Right lobe of liver (tissue), 6 donors: ENCODE measurements around the gene SPNS2. TPM values are rescaled to one million over a fixed set of nuclear protein-coding genes. Genes with fewer than 3 reads are reported as not detected.
A peak's percentile ranks its signal among the peaks of the same experiment; 100 is the strongest.

Experiments
- ATAC-seq, 4 donors: fragments of 200-7000 bp; cut with Tn5 transposase; one replicate each; pipeline ENCODE4 v1.9.1; 2020; ENCODE audit warnings: mild to moderate bottlenecking in 4 of 4, moderate library complexity in 4 of 4
- DNase-seq, 3 donors: peaks; one replicate each; pipeline ENCODE4 v3.0.0-alpha.2; 2020
- H3K27ac ChIP-seq, 3 donors: fragments of 200-600 bp; one replicate each; pipeline ENCODE4 v1.8.0; 2022
- H3K27me3 ChIP-seq, 2 donors: fragments of 200-600 bp; one replicate each; pipeline ENCODE4 v1.8.0; 2022
- H3K36me3 ChIP-seq, 4 donors: fragments of 200-600 bp; sonication (generic) in 1 of 4; one replicate each; pipeline versions ENCODE4 v1.5.1 to v1.8.0; 2017 to 2022; ENCODE audit warnings: control low read depth in 1 of 4
- H3K4me1 ChIP-seq, 4 donors: fragments of 200-600 bp; sonication (generic) in 1 of 4; one replicate each; pipeline versions ENCODE4 v1.5.1 to v1.8.0; 2017 to 2022; ENCODE audit warnings: control low read depth in 1 of 4
- H3K4me3 ChIP-seq, 3 donors: fragments of 200-600 bp; one replicate each; pipeline ENCODE4 v1.8.0; 2022
- H3K9me3 ChIP-seq, 4 donors: fragments of 200-600 bp; sonication (generic) in 1 of 4; one replicate each; pipeline versions ENCODE4 v1.5.1 to v1.8.0; 2017 to 2022; ENCODE audit warnings: control low read depth in 1 of 4
- POLR2A ChIP-seq: fragments of 450-650 bp; IDR thresholded peaks from one replicate; pipeline ENCODE4 v1.6.1; 2017; ENCODE audit warnings: antibody characterized with exemption, mild to moderate bottlenecking
- WGBS: methylation state at CpG from one replicate; pipeline ENCODE4 v1.1.6; 2018; ENCODE audit warnings: low coverage, low lambda C conversion rate; ENCODE audit not compliant: insufficient coverage; ENCODE audit errors: missing lambda C conversion rate; 5-methylcytosine and 5-hydroxymethylcytosine counted together
- intact Hi-C, 2 donors: fragments of 100-400 bp; cut with DNase I; formaldehyde crosslinking; loops; one replicate each; pipeline versions ENCODE4 v1.11.2 to v1.14.1; 2022
- total RNA-seq, 6 experiments: library from RNA; depleted of rRNA in 2 of 6; stranded (reverse); fragments of >200 nt in 2 of 6; fragmentation: NEBNext Ultra II Directional in 3 of 6; extraction: Animal tissue kit (Norgen Biotek cat#: 25700) in 3 of 6; gene quantifications; one replicate each; pipeline versions ENCODE4 v1.1.0 to v1.2.4, GENCODE V29; 2016 to 2023
- TF ChIP-seq, protein P1 (sequence below), 4 donors: fragments of 200-600 bp in 3 of 4; fragments of 450-650 bp in 1 of 4; IDR thresholded peaks; one replicate each; pipeline versions ENCODE4 v1.5.1 to v1.8.0; 2016 to 2022; ENCODE audit warnings: antibody characterized with exemption in 4 of 4, mild to moderate bottlenecking in 2 of 4
- donor health status: DM: no; HTN: yes; CAD: no.
- donor health status: DM: no; HTN: no; CAD: no.
- donor health status: DM: no; HTN: no; CAD: no.
- donor health status: DM: no; HTN: yes; CAD: no.
- donor health status: DM: no; HTN: yes; CAD: no.

Gene SPNS2
- total RNA-seq, 6 experiments from 2014 or later = 3.0 to 12.4 (median 7.3) TPM

DNA sequence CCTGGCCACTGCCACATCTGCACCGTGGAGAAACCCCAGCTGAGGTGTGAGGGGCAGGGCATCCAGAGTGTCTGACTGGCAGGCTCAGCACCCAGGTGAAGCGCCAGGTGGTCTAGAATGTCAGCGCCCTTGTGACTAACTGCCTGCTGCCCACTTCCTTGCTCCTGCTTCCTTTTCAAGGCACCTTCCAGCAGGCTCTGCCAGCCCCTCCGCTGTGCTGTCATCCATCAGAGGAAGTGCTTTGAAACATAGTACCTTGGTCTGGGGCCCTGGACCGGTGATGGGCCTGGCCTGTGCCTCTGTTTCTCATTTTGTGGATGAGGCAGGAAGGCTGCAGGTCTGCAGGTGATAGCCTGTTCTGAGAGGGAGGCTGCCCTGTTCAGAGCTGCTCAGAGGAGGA, 5.5 kb downstream of the SPNS2 start:
- WGBS = 62% methylated on average over 3 of the region's 5 CpGs
- DNase-seq (no peak), ATAC-seq (no peak)
- Histone ChIP-seq H3K9me3 (no peaks in the 10 kb centered on the region), H3K36me3 (no peaks in the 10 kb centered on the region), H3K4me3 (no peak overlapping the region), H3K4me1 (no peaks in the 10 kb centered on the region), H3K27me3 (no peaks in the 10 kb centered on the region), H3K27ac (no peak overlapping the region)
- intact Hi-C loops = loop anchor here in 1 of 2 donors (10.0 kb wide), 1 partner anchor 79 kb away; no protein-coding TSS in a partner anchor
- no peak for TF ChIP-seq POLR2A

DNA sequence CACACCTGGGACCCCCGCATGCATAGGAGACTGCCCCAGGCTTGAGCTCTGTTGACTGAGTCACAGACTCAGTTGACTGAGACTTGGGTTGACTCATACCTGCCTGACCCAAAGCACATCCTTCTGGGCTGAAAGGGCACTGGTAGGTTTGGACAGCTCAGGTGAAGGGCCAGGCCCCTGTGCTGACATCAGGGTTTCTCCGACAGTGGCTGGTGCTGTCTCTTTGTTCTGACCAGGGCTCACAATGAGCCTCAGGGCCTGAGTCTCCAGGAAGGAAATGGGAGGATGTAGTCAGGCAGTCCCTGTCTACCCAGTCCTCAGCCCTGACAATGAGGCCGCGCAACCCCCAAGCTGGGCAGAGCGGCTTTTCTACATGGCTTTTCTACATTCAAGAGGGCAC, 6.5 kb downstream of the SPNS2 start:
- no peak overlapping the region for H3K27ac ChIP-seq
- no peak for TF ChIP-seq POLR2A
- TF ChIP-seq, protein P1, sequence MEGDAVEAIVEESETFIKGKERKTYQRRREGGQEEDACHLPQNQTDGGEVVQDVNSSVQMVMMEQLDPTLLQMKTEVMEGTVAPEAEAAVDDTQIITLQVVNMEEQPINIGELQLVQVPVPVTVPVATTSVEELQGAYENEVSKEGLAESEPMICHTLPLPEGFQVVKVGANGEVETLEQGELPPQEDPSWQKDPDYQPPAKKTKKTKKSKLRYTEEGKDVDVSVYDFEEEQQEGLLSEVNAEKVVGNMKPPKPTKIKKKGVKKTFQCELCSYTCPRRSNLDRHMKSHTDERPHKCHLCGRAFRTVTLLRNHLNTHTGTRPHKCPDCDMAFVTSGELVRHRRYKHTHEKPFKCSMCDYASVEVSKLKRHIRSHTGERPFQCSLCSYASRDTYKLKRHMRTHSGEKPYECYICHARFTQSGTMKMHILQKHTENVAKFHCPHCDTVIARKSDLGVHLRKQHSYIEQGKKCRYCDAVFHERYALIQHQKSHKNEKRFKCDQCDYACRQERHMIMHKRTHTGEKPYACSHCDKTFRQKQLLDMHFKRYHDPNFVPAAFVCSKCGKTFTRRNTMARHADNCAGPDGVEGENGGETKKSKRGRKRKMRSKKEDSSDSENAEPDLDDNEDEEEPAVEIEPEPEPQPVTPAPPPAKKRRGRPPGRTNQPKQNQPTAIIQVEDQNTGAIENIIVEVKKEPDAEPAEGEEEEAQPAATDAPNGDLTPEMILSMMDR (IDR thresholded peaks at IDR 0.05) = no peak
- DNase-seq (no peak), ATAC-seq (peak; percentile 14 to 34 (median 24))
- 100% methylated on average over 1 of the region's 5 CpGs for WGBS
- no peaks in the 10 kb centered on the region for H3K36me3 ChIP-seq
- H3K4me1 ChIP-seq = no peaks in the 10 kb centered on the region
- no peaks in the 10 kb centered on the region for H3K27me3 ChIP-seq
- no peaks in the 10 kb centered on the region for H3K9me3 ChIP-seq
- no peak overlapping the region for H3K4me3 ChIP-seq
- intact Hi-C loops = loop anchor here in 1 of 2 donors (10.0 kb wide), 1 partner anchor 80 kb away; no protein-coding TSS in a partner anchor

DNA sequence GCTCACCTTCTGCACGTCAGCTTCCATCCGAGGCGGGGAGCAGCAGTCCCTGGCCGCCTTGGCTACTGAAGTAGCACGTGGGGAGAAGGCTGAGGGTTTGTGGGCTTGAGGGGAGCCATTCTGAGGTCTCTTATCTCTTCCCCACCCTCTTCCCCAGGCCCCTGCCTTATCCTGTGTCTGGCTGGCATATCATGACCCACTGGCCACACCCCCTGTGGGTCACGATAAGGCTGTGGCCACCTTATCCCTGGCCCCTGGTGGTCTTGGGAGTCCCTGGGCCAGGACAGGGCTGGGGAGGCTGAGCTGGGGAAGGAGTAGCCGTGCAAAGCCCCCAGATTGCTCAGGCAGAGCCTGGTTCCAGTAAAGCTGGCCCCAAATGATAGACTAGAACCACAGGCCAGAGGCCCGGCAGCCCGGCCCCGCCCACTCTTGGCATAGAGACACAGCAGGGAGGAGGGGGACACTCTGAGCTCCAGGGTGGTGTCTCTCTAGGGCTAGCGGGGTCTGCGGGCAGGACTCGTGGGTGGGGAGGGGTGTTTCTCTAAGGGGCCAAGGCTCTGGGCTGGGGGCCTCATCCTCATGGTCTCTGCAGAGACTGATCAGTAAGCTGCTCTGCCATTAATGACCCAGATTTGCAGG, 7.6 kb downstream of the SPNS2 start:
- WGBS = 53% methylated on average over 2 of the region's 13 CpGs

DNA sequence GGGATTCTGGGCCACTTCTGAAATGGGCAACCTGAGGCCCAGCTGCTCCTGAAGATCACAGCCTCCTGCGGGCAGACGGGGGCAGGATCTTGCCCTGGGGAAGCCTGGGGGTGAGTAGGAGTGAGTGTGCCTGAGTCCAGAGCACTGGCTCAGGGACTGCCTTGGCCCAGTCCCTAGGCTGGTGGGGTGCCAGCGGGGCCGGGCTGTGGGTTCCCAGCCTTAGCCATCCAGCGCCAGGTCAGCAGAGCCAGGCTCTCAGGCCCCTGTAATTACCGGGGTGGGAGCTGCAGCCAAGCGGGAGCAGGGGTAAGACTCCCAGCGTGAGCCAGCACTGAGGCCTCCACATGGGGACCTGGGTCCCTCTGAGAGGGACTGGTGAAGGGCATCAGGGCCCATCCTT, 8.2 kb downstream of the SPNS2 start:
- Histone ChIP-seq H3K4me1 (no peaks in the 10 kb centered on the region), H3K9me3 (no peaks in the 10 kb centered on the region), H3K27me3 (no peaks in the 10 kb centered on the region), H3K4me3 (no peak overlapping the region), H3K36me3 (no peaks in the 10 kb centered on the region), H3K27ac (no peak overlapping the region)
- WGBS = no CpG with 5 or more reads among the region's 8 CpGs
- intact Hi-C loops = loop anchor here in 1 of 2 donors (10.0 kb wide), 1 partner anchor 82 kb away; no protein-coding TSS in a partner anchor
- TF ChIP-seq POLR2A = no peak
- TF ChIP-seq, protein P1 (IDR thresholded peaks at IDR 0.05) = no peak
- DNase-seq (no peak), ATAC-seq (no peak)

More for the DNA sequence above, 7.6 kb downstream of the SPNS2 start:
- no peaks in the 10 kb centered on the region for H3K27me3 ChIP-seq
- H3K9me3 ChIP-seq = no peaks in the 10 kb centered on the region
- ATAC-seq (no peak), DNase-seq (no peak)
- intact Hi-C loops = loop anchor here in 1 of 2 donors (10.0 kb wide), 1 partner anchor 81 kb away; no protein-coding TSS in a partner anchor
- H3K36me3 ChIP-seq = no peaks in the 10 kb centered on the region
- H3K4me3 ChIP-seq = no peak overlapping the region
- no peaks in the 10 kb centered on the region for H3K4me1 ChIP-seq
- H3K27ac ChIP-seq = no peak overlapping the region
- no peak for TF ChIP-seq POLR2A
- TF ChIP-seq, protein P1 (IDR thresholded peaks at IDR 0.05) = no peak

DNA sequence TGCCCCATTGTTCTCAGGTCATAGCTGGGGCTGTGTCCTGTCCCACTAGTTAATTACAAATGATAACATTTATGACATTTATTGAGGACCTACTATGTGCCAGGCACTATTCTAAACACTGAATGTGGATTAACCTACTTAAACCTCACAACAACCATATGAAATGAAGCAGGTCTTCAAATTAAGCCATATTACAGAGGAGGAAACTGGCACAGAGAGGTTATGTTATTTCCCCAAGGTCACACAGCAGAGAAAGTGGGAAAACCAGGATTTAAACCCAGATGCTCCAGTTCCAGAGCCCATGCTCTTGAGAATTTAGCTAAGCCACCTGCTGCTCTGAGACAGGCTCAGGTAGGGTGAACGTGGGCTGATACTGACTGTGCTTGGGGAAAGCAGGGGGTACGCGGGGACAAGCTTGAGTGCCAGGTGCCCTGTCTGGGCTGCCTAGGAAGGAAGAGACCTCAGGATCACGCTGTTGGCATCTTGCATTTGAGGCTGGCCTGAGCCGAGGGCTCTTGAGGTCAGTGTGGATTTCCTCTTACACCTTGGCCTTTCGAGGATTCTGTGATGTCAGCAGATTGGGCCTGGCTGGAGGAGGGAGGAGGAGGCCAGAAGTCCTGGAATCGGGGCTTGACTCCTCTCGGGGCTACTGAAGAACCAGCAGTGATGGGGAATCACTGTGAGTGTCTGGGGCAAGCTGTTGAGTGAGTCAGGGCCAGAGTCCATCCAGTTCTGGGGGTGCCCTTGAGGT, 8.9 kb downstream of the SPNS2 start:
- H3K27ac ChIP-seq = no peak overlapping the region
- intact Hi-C loops = loop anchor here in 1 of 2 donors (10.0 kb wide), 1 partner anchor 83 kb away; no protein-coding TSS in a partner anchor
- DNase-seq = no peak
- H3K36me3 ChIP-seq = no peaks in the 10 kb centered on the region
- TF ChIP-seq, protein P1 (IDR thresholded peaks at IDR 0.05) = no peak
- TF ChIP-seq POLR2A = no peak
- ATAC-seq = no peak
- H3K9me3 ChIP-seq = no peaks in the 10 kb centered on the region
- H3K27me3 ChIP-seq = no peaks in the 10 kb centered on the region
- no peak overlapping the region for H3K4me3 ChIP-seq
- 58% methylated on average over 6 of the region's 8 CpGs for WGBS
- H3K4me1 ChIP-seq = no peaks in the 10 kb centered on the region
